CD4-positive, CD25-positive, alpha-beta regulatory T cell (primary cell): ENCODE measurements around the gene LYZL2. TPM values are rescaled to one million over a fixed set of nuclear protein-coding genes. Genes with fewer than 3 reads are reported as not detected.
"Not testable (repeated sequence)": the region's sequence is repeated elsewhere in the genome, so short reads cannot be mapped to it uniquely, and the experiment has no call there.

Source experiments
- ATAC-seq, 2 donors: fragments of 150-1000 bp; cut with Tn5 transposase; one replicate each; pipeline ENCODE4 v1.10.0; 2021; ENCODE audit warnings: low read depth in 2 of 2, moderate number of reproducible peaks in 2 of 2, moderate library complexity in 1 of 2
- DNase-seq, 3 donors: peaks; one replicate each; pipeline versions ENCODE4 v3.0.0 to v3.0.0-alpha.2; 2012 to 2022; ENCODE audit warnings: mixed read lengths in 1 of 3
- H3K27ac ChIP-seq: one replicate; pipeline ENCODE4 v1.7.0; 2013; ENCODE audit warnings: mild to moderate bottlenecking, low read length; ENCODE audit not compliant: insufficient read depth, poor library complexity, severe bottlenecking
- H3K27me3 ChIP-seq: one replicate; pipeline ENCODE4 v1.7.0; 2013; ENCODE audit warnings: low read length; ENCODE audit not compliant: control insufficient read depth, insufficient read depth
- H3K36me3 ChIP-seq: one replicate; pipeline ENCODE4 v1.7.0; 2013; ENCODE audit warnings: mild to moderate bottlenecking, low read length, moderate library complexity; ENCODE audit not compliant: control insufficient read depth, insufficient read depth
- H3K4me1 ChIP-seq: 2 replicates; pipeline ENCODE4 v1.7.0; 2013; ENCODE audit warnings: mild to moderate bottlenecking, low read length; ENCODE audit not compliant: insufficient read depth, control insufficient read depth, poor library complexity, severe bottlenecking
- H3K4me3 ChIP-seq: one replicate; pipeline ENCODE4 v1.7.0; 2013; ENCODE audit warnings: low read depth, mild to moderate bottlenecking, low read length, moderate library complexity
- H3K9me3 ChIP-seq, 2 experiments: 1 replicate in 1 of 2; 2 replicates in 1 of 2; pipeline ENCODE4 v1.7.0; 2013; ENCODE audit warnings: low read length in 2 of 2, mild to moderate bottlenecking in 1 of 2, moderate library complexity in 1 of 2; ENCODE audit not compliant: control insufficient read depth in 2 of 2
- H3K27ac Mint-ChIP-seq, 3 donors: one replicate each; pipeline ENCODE4 v1.8.0; 2020 to 2022; ENCODE audit warnings: mild to moderate bottlenecking in 3 of 3, mixed read lengths in 3 of 3, moderate library complexity in 2 of 3
- H3K27me3 Mint-ChIP-seq: one replicate; pipeline ENCODE4 v1.8.0; 2022; ENCODE audit warnings: mild to moderate bottlenecking, mixed read lengths
- H3K36me3 Mint-ChIP-seq: one replicate; pipeline ENCODE4 v1.8.0; 2020; ENCODE audit warnings: mixed read lengths
- H3K4me1 Mint-ChIP-seq, 4 donors: one replicate each; pipeline ENCODE4 v1.8.0; 2020 to 2022; ENCODE audit warnings: mixed read lengths in 4 of 4, mild to moderate bottlenecking in 1 of 4
- H3K4me3 Mint-ChIP-seq, 4 donors: one replicate each; pipeline ENCODE4 v1.8.0; 2020 to 2022; ENCODE audit warnings: mild to moderate bottlenecking in 4 of 4, mixed read lengths in 4 of 4, moderate library complexity in 3 of 4
- H3K9me3 Mint-ChIP-seq, 7 donors: one replicate each; pipeline ENCODE4 v1.8.0; 2020 to 2022; ENCODE audit warnings: mixed read lengths in 7 of 7, mild to moderate bottlenecking in 3 of 7, moderate library complexity in 2 of 7
- polyA plus RNA-seq, 4 donors: library from polyadenylated mRNA; unstranded; fragments of 300-500 nt; fragmentation: Illumina TruSeq; gene quantifications; one replicate each; pipeline ENCODE4 v1.2.3, GENCODE V29; 2021
- total RNA-seq: library from RNA; stranded (reverse); gene quantifications from one replicate; pipeline ENCODE4 v1.2.3, GENCODE V29; 2022

LYZL2 gene
- total and polyA plus RNA-seq, 5 donors from 2014 or later: not detected

DNA sequence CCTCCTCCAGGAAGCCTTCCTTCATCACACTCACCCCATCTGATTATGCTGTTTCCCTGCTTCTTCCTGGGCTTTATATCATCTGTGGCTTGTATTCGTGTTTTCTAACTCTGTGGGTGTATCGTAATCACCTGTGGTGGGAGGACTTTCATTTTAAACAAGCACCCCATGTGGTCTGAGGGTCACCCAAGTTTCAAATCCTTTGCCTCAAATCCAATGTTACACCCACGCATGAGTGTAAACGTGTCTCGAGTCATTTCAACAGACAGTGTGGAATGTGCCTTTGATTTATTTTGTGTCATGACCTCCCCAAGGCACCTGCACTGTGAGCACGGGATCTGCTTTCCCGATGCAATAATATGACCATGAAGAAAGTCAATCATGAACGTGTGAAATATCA lies 17.5 kb upstream of the LYZL2 start:
- H3K9me3 ChIP-seq: no peaks in the 10 kb centered on the region
- Mint-ChIP-seq H3K4me3 (no peak overlapping the region), H3K27ac (peak overlapping the region in 1 of 3 donors; percentile 68)

GRCh38 chr10:30645340-30645827 lies 15.8 kb upstream of the LYZL2 start:
- ATAC-seq (no peak), DNase-seq (peak in 1 of 3 donors; percentile 7)
- Mint-ChIP-seq H3K27ac (no peak overlapping the region), H3K27me3 (peaks cover 63% of the 10 kb centered on the region), H3K36me3 (no peaks in the 10 kb centered on the region), H3K9me3 (peaks cover 0 to 1% (median 0%) of the 10 kb centered on the region in 7 donors), H3K4me3 (no peak overlapping the region), H3K4me1 (no peaks in the 10 kb centered on the region)
- Histone ChIP-seq H3K4me1 (no peaks in the 10 kb centered on the region), H3K27me3 (peaks cover 2% of the 10 kb centered on the region), H3K27ac (no peak overlapping the region), H3K4me3 (no peak overlapping the region), H3K36me3 (no peaks in the 10 kb centered on the region), H3K9me3 (no peaks in the 10 kb centered on the region)

More for the DNA sequence above, 17.5 kb upstream of the LYZL2 start:
- Histone ChIP-seq H3K36me3 (no peaks in the 10 kb centered on the region), H3K4me3 (no peak overlapping the region), H3K27me3 (peaks cover 2% of the 10 kb centered on the region), H3K4me1 (no peaks in the 10 kb centered on the region), H3K27ac (no peak overlapping the region)
- ATAC-seq (no peak), DNase-seq (no peak)
- Mint-ChIP-seq H3K36me3 (no peaks in the 10 kb centered on the region), H3K9me3 (no peaks in the 10 kb centered on the region), H3K4me1 (no peaks in the 10 kb centered on the region), H3K27me3 (peaks cover 65% of the 10 kb centered on the region)

GRCh38 chr10:30644408-30644861 lies 14.9 kb upstream of the LYZL2 start:
- not testable (repeated sequence) for DNase-seq, H3K27ac Mint-ChIP-seq, H3K4me3 Mint-ChIP-seq, H3K9me3 Mint-ChIP-seq, H3K4me1 Mint-ChIP-seq, H3K4me1 ChIP-seq, ATAC-seq, H3K27me3 ChIP-seq, H3K4me3 ChIP-seq, H3K9me3 ChIP-seq, H3K27ac ChIP-seq, H3K36me3 ChIP-seq, H3K36me3 Mint-ChIP-seq
- peaks cover 59% of the 10 kb centered on the region for H3K27me3 Mint-ChIP-seq

DNA sequence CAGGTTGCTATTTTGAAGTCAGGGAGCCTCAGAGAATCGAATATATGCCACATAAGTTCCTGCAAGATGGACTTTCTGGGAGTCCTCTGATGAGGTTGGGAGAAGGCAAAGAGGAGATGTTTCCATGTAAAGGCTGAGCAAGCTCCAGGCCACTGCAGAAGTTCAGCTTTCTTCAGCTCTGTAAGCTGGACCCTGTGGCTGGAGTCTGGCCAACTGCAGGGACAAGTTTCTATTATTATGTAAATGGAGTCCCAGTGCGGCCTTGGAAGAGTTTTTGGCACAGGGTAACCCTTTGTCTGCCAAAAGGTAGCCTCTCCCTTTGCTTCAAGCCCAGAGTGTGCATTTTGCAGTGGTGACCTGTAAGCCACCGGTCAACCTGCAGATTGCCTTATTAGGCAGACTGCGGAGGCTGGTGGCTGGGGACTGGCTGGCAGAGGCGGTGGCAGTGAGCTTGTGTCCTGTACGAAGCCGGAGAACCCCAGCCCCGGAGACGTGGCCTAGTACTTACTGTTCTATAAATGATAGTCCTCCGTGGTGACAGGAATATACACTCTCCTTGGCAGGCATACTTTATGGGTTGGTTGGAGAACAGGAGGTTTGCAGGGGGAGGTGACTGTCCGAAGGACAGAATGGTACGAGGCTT lies 14.1 kb upstream of the LYZL2 start:
- not testable (repeated sequence) for H3K27ac ChIP-seq, H3K36me3 ChIP-seq, H3K9me3 Mint-ChIP-seq, H3K27me3 ChIP-seq, H3K36me3 Mint-ChIP-seq, H3K9me3 ChIP-seq, H3K27ac Mint-ChIP-seq, H3K4me1 ChIP-seq, H3K4me3 ChIP-seq, H3K4me3 Mint-ChIP-seq, ATAC-seq, H3K4me1 Mint-ChIP-seq, DNase-seq
- H3K27me3 Mint-ChIP-seq: peaks cover 53% of the 10 kb centered on the region

DNA sequence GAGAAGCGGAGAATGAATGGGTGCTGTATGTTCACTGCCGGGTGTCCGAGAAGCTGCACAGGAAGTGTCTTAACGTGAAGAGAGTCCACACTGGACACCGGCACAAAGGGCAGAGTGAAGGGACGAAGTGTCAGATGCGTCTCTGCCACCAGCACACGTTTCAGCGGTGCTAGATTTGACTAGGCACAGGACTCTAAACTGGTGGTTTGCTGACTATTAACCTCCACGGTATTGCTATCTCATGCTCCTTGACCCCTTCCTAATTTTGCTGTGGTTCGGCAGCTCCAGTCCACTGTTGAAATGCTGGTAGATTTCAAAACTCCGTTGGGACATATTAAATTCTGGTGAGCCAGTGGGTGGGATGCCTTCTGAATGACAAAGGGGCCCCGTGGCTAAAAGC lies 13.3 kb upstream of the LYZL2 start:
- not testable (repeated sequence) for H3K27ac Mint-ChIP-seq, H3K36me3 Mint-ChIP-seq, H3K36me3 ChIP-seq, H3K4me1 ChIP-seq, H3K9me3 Mint-ChIP-seq, H3K9me3 ChIP-seq, H3K27ac ChIP-seq, H3K27me3 ChIP-seq, H3K4me1 Mint-ChIP-seq, ATAC-seq, H3K4me3 ChIP-seq, DNase-seq, H3K4me3 Mint-ChIP-seq
- H3K27me3 Mint-ChIP-seq: peaks cover 53% of the 10 kb centered on the region

DNA sequence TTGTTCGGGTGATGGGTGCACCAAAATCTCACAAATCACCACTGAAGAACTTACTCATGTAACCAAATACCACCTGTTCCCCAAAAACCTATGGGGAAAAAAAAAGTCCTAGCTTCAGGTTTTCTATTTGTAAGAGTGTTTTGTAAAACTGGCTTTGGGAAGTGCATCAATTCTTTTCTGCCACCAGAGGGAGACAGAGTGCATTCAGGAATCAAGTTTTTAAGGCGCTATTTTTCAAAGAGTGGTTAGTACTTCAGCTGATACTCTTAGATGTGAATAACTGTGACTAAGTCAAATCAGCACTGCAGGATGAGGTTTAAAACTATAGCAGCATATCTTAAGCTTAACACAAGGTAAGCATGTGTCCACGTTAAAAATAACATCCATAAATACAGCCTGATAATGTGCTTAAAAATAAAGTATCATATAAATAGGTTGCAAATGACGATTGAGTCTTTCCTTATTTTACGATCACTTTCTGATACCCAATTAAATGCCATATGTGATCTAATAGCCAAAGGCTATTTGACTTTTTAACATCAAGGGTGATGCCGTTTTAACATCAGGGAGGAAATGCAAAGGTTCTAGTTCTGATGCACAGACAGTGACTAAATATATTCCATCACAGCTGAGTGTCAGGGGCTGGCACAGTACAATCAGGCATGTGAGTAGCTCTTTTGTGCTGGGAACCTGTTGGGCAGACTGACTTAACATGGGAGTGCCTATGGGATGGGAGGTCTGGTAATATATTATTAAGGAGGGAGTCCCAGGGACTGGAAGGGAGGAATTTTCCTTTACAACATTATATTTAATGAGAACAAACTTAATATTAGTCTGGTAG lies 10.6 kb upstream of the LYZL2 start:
- H3K27me3 Mint-ChIP-seq: peaks cover 34% of the 10 kb centered on the region
- no peak overlapping the region for H3K27ac ChIP-seq
- no peak overlapping the region for H3K27ac Mint-ChIP-seq
- H3K4me1 ChIP-seq: no peaks in the 10 kb centered on the region
- H3K9me3 ChIP-seq: no peaks in the 10 kb centered on the region
- H3K36me3 ChIP-seq: no peaks in the 10 kb centered on the region
- peaks cover 0 to 5% (median 0%) of the 10 kb centered on the region in 4 donors for H3K4me1 Mint-ChIP-seq
- H3K4me3 Mint-ChIP-seq: no peak overlapping the region
- H3K27me3 ChIP-seq: peaks cover 6% of the 10 kb centered on the region
- no peaks in the 10 kb centered on the region for H3K36me3 Mint-ChIP-seq
- peaks cover 0 to 1% (median 0%) of the 10 kb centered on the region in 7 donors for H3K9me3 Mint-ChIP-seq
- no peak overlapping the region for H3K4me3 ChIP-seq
- DNase-seq (peak in 2 of 3 donors; percentile 13 to 74), ATAC-seq (peak in 1 of 2 donors; percentile 59)

- Histone ChIP-seq H3K4me3 (no peak overlapping the region), H3K36me3 (no peaks in the 10 kb centered on the region), H3K27ac (no peak overlapping the region), H3K9me3 (no peaks in the 10 kb centered on the region), H3K27me3 (peaks cover 7% of the 10 kb centered on the region), H3K4me1 (no peaks in the 10 kb centered on the region)
- Mint-ChIP-seq H3K36me3 (no peaks in the 10 kb centered on the region), H3K4me3 (no peak overlapping the region), H3K27ac (no peak overlapping the region), H3K27me3 (peaks cover 35% of the 10 kb centered on the region), H3K9me3 (peaks cover 0 to 1% (median 0%) of the 10 kb centered on the region in 7 donors), H3K4me1 (peaks cover 0 to 5% (median 0%) of the 10 kb centered on the region in 4 donors)
- ATAC-seq: peak; percentile 28
- DNase-seq: peak in 1 of 3 donors; percentile 28
Observed at GRCh38 chr10:30637881-30638467, 8.4 kb upstream of the LYZL2 start.
